ENCODE measurements around the gene BTBD19. TPM values are rescaled to one million over a fixed set of nuclear protein-coding genes. Genes with fewer than 3 reads are reported as not detected.

The BTBD19 gene
- total and polyA plus RNA-seq, 9 of the 15 experiments (the other 6 are each of a cell fraction or from before 2014, with no cell fraction given) = 0.22 to 2.0 (median 0.95) TPM

GRCh38 chr1:44828841-44829440, 20.6 kb downstream of the BTBD19 start:
- Histone ChIP-seq H3K9me1 (ENCODE audit: control insufficient read depth, insufficient read depth, low read length) (no peaks in the 10 kb centered on the region), H3K27me3 (ENCODE audit: control insufficient read depth in 2 of 2, insufficient read depth in 2 of 2, low read length in 2 of 2) (no peaks in the 10 kb centered on the region), H2AFZ (ENCODE audit: low read depth, low read length) (no peak overlapping the region), H4K20me1 (replicated peaks; ENCODE audit: control insufficient read depth, insufficient read depth, low read length) (no peaks in the 10 kb centered on the region), H3K27ac (ENCODE audit: extremely low read depth, low read depth, low read length) (no peak overlapping the region), H3K79me2 (ENCODE audit: control insufficient read depth, insufficient read depth, low read length) (no peaks in the 10 kb centered on the region), H3K9me3 (replicated peaks; ENCODE audit: control insufficient read depth, insufficient read depth, low read depth, low read length) (no peaks in the 10 kb centered on the region), H3K9ac (ENCODE audit: insufficient read depth in 1 of 2, low read depth in 2 of 2, low read length in 2 of 2) (peak overlapping the region in 1 of 2 experiments; percentile 78; a peak in 2 of 4 replicates), H3K4me3 (no peak overlapping the region), H3K4me2 (ENCODE audit: insufficient read depth, low read length) (no peak overlapping the region), H3K4me1 (replicated peaks in 1 of 2; ENCODE audit: control insufficient read depth in 2 of 2, insufficient read depth in 2 of 2, low read length in 2 of 2) (peaks cover 37 to 68% of the 10 kb centered on the region in 2 experiments), H3K36me3 (ENCODE audit: control insufficient read depth, insufficient read depth, low read length) (no peaks in the 10 kb centered on the region)
- intact Hi-C loops (cut with micrococcal nuclease) = no loop called here
- no peak for ATAC-seq
- CTCF ChIA-PET (ENCODE audit: low intra/inter-chr PET ratio) = no interaction called here
- BruUV-seq (replicated peaks) = no TSS peak
- DNase-seq (ENCODE audit: extremely low read depth in 1 of 4, low spot score in 3 of 4) = no peak
- POLR2A ChIA-PET = interaction anchor here (1.1 to 11.1 kb wide), 4 partner anchors 9 to 475 kb away, joined by 6 to 217 read pairs (median 8); partner anchors contain the start of genes HECTD3 and UROD
- TF ChIP-seq CAMTA2 (CRISPR knock-in tag; conservative IDR thresholded peaks at IDR 0.05) = no peak
- TF ChIP-seq MAX (CRISPR knock-in tag; IDR thresholded peaks at IDR 0.05) = 0 out of 2 replicates have a peak, but pooled peaks have one; percentile 32
- WGBS (ENCODE audit: insufficient coverage, low coverage, missing lambda C conversion rate) = 81% methylated on average over 15 of the region's 15 CpGs
- FAIRE-seq = no peak
- in situ Hi-C loops (cut with MboI) = no loop called here

Data from K562 (cell line).